Measurements from ENCODE around the gene VEGFD. TPM values are rescaled to one million over a fixed set of nuclear protein-coding genes. Genes with fewer than 3 reads are reported as not detected.

The VEGFD gene
- total and polyA plus RNA-seq, 11 donors: 0.51 to 20.3 (median 3.6) TPM

- H3K9me3 ChIP-seq: no peaks in the 10 kb centered on the region
- H3K27ac ChIP-seq: peak overlapping the region in 7 of 12 donors; percentile 4 to 42 (median 20)
- DNase-seq (peak in 4 of 5 donors; percentile 35 to 63 (median 56)), ATAC-seq (peak in 3 of 4 donors; percentile 70 to 86 (median 79))
- 28 to 46% (median 40%) methylated on average over 4 of the region's 4 CpGs for WGBS, 4 donors
- no peaks in the 10 kb centered on the region for H3K27me3 ChIP-seq
- TF ChIP-seq POLR2A (IDR thresholded peaks at IDR 0.05) (no peak), CTCF (IDR thresholded peaks at IDR 0.05) (no peak)
- peaks cover 0 to 39% (median 14%) of the 10 kb centered on the region in 12 donors for H3K4me1 ChIP-seq
- H3K4me3 ChIP-seq: no peak overlapping the region
- peaks cover 0 to 4% (median 0%) of the 10 kb centered on the region in 9 donors for H3K36me3 ChIP-seq
- intact Hi-C loops (cut with DNase I): loop anchor here in 3 of 10 donors (2.0 to 5.0 kb wide), 3 partner anchors 35 to 167 kb away; partner anchors contain the start of gene PIGA (in 2 of the 3)
Measured at GRCh38 chrX:15301924-15302323, 82.3 kb downstream of the VEGFD start.

GRCh38 chrX:15299941-15300851 is 84.0 kb downstream of the VEGFD start:
- Histone ChIP-seq H3K4me3 (peak overlapping the region in 3 of 12 donors; percentile 3 to 13 (median 6)), H3K27ac (peak overlapping the region in 10 of 12 donors; percentile 38 to 82 (median 79))
- WGBS, 4 donors: 43 to 63% (median 49%) methylated on average over 4 of the region's 4 CpGs

GRCh38 chrX:15298780-15299179 is 85.4 kb downstream of the VEGFD start:
- 36 to 67% (median 56%) methylated on average over 3 of the region's 3 CpGs for WGBS, 4 donors

More at GRCh38 chrX:15299941-15300851, 84.0 kb downstream of the VEGFD start:
- no peak for TF ChIP-seq POLR2A (IDR thresholded peaks at IDR 0.05)
- TF ChIP-seq CTCF (IDR thresholded peaks at IDR 0.05): peak; percentile 17 to 58 (median 42)
- no peak for DNase-seq
- H3K9me3 ChIP-seq: no peaks in the 10 kb centered on the region
- ATAC-seq: no peak
- H3K4me1 ChIP-seq: peaks cover 0 to 39% (median 14%) of the 10 kb centered on the region in 12 donors
- no peaks in the 10 kb centered on the region for H3K27me3 ChIP-seq
- intact Hi-C loops (cut with DNase I): loop anchor here in 4 of 10 donors (2.0 to 5.0 kb wide), 3 partner anchors 37 to 169 kb away; partner anchors contain the start of gene PIGA (in 2 of the 4)
- peaks cover 0 to 4% (median 0%) of the 10 kb centered on the region in 9 donors for H3K36me3 ChIP-seq

More at GRCh38 chrX:15298780-15299179, 85.4 kb downstream of the VEGFD start:
- Histone ChIP-seq H3K9me3 (no peaks in the 10 kb centered on the region), H3K4me3 (peak overlapping the region in 2 of 12 donors; percentile 13 to 23), H3K36me3 (peaks cover 0 to 6% (median 0%) of the 10 kb centered on the region in 9 donors), H3K4me1 (peaks cover 0 to 39% (median 14%) of the 10 kb centered on the region in 12 donors), H3K27ac (peak overlapping the region; percentile 23 to 82 (median 74)), H3K27me3 (no peaks in the 10 kb centered on the region)
- intact Hi-C loops (cut with DNase I): loop anchor here in 1 of 10 donors (5.0 kb wide), 1 partner anchor 169 kb away; no protein-coding TSS in a partner anchor
- no peak for TF ChIP-seq CTCF (IDR thresholded peaks at IDR 0.05)
- no peak for TF ChIP-seq POLR2A (IDR thresholded peaks at IDR 0.05)
- no peak for DNase-seq
- ATAC-seq: peak; percentile 70 to 85 (median 84)

Measured in heart left ventricle (tissue), 16 donors.